Measurements from ENCODE around the gene KLHL3.
A peak's percentile ranks its signal among the peaks of the same experiment; 100 is the strongest.

The KLHL3 gene

DNA sequence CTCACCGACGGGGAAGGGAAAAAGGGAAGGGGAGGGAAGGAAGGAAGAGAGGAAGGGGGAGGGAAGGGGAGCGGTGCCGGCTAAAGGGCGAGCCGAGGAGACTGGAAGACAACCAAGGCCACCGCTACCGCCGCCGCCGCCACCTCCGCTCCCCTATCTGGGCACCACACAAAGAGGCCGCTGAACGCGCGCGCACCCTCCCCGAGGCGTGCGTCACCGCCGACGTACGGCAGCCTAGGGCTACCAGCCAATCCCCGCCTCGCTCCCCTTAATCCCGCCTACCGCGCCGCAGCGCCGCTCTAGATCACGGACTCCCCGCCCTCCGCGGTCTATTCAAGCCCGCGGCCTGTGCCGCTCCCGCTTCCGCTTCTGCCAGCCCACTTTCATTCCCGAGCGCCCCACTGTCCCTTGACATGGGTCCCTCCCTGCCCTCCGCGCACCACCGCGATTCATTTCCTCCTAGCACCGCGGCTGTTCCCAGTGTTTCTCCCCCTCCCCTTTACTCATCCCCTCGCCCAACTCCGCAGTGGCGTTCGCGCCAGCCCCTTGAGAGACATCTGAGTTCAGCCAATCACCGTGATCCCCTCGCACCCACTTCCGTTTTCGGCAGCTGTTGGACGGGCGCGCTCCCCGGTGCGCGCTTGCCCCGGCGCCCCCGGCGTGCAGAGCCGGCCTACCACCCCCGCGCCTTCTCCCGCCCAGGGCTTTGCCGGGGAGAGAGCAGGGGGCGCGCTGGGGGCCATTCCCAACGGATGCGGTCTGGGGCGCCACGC lies 18.5 kb upstream of the KLHL3 start, which contains the start of gene HNRNPA0 (continued):
- TF ChIP-seq KLF16 (tag by site-specific recombination; IDR thresholded peaks at IDR 0.05) (peak; percentile 42), ZBTB17 (tag by site-specific recombination; IDR thresholded peaks at IDR 0.05) (peak; percentile 94), ZNF335 (tag by site-specific recombination; conservative IDR thresholded peaks at IDR 0.05) (peak; percentile 86), ZNF394 (tag by site-specific recombination; IDR thresholded peaks at IDR 0.05; ENCODE audit: borderline replicate concordance) (peak; percentile 74; the same call in 1 of the 2 replicates), ZNF175 (tag by site-specific recombination; IDR thresholded peaks at IDR 0.05) (no peak), ZNF221 (tag by site-specific recombination; IDR thresholded peaks at IDR 0.05; ENCODE audit: borderline replicate concordance) (no peak), ZNF10 (tag by site-specific recombination; IDR thresholded peaks at IDR 0.05) (peak; percentile 56; the same call in 1 of the 2 replicates), PRDM1 (tag by site-specific recombination; IDR thresholded peaks at IDR 0.05) (peak; percentile 68; the same call in 1 of the 2 replicates), RBAK (tag by site-specific recombination; IDR thresholded peaks at IDR 0.05) (no peak), ZNF585B (tag by site-specific recombination; IDR thresholded peaks at IDR 0.05) (no peak), GLIS1 (tag by site-specific recombination; IDR thresholded peaks at IDR 0.05) (0 out of 2 replicates have a peak, but pooled peaks have one; percentile 1), KLF10 (tag by site-specific recombination; IDR thresholded peaks at IDR 0.05) (peak; percentile 76), ZNF529 (tag by site-specific recombination; IDR thresholded peaks at IDR 0.05; ENCODE audit: insufficient replicate concordance) (no peak), MYNN (tag by site-specific recombination; IDR thresholded peaks at IDR 0.05; ENCODE audit: borderline replicate concordance) (0 out of 2 replicates have a peak, but pooled peaks have one; percentile 10), ZFP69B (tag by site-specific recombination; IDR thresholded peaks at IDR 0.05) (peak; percentile 52; the same call in 1 of the 2 replicates), YY2 (tag by site-specific recombination; IDR thresholded peaks at IDR 0.05) (no peak; the same call in 1 of the 2 replicates), BCL11B (tag by site-specific recombination; IDR thresholded peaks at IDR 0.05; ENCODE audit: low read depth) (peak; percentile 17; the same call in 1 of the 2 replicates), ZFP3 (tag by site-specific recombination; IDR thresholded peaks at IDR 0.05; ENCODE audit: low read depth) (no peak), ZNF266 (tag by site-specific recombination; IDR thresholded peaks at IDR 0.05; ENCODE audit: low read depth) (no peak), ZNF571 (tag by site-specific recombination; IDR thresholded peaks at IDR 0.05) (no peak)
- TF ChIP-seq, protein P1, sequence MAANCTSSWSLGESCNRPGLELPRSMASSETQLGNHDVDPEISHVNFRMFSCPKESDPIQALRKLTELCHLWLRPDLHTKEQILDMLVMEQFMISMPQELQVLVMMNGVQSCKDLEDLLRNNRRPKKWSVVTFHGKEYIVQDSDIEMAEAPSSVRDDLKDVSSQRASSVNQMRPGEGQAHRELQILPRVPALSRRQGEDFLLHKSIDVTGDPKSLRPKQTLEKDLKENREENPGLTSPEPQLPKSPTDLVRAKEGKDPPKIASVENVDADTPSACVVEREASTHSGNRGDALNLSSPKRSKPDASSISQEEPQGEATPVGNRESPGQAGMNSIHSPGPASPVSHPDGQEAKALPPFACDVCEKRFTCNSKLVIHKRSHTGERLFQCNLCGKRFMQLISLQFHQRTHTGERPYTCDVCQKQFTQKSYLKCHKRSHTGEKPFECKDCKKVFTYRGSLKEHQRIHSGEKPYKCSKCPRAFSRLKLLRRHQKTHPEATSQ (tag by site-specific recombination; IDR thresholded peaks at IDR 0.05), result peak; percentile 51; the same call in 1 of the 2 replicates
- TF ChIP-seq, protein P2, sequence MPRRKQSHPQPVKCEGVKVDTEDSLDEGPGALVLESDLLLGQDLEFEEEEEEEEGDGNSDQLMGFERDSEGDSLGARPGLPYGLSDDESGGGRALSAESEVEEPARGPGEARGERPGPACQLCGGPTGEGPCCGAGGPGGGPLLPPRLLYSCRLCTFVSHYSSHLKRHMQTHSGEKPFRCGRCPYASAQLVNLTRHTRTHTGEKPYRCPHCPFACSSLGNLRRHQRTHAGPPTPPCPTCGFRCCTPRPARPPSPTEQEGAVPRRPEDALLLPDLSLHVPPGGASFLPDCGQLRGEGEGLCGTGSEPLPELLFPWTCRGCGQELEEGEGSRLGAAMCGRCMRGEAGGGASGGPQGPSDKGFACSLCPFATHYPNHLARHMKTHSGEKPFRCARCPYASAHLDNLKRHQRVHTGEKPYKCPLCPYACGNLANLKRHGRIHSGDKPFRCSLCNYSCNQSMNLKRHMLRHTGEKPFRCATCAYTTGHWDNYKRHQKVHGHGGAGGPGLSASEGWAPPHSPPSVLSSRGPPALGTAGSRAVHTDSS (tag by site-specific recombination; IDR thresholded peaks at IDR 0.05), result no peak
- TF ChIP-seq, protein P3, sequence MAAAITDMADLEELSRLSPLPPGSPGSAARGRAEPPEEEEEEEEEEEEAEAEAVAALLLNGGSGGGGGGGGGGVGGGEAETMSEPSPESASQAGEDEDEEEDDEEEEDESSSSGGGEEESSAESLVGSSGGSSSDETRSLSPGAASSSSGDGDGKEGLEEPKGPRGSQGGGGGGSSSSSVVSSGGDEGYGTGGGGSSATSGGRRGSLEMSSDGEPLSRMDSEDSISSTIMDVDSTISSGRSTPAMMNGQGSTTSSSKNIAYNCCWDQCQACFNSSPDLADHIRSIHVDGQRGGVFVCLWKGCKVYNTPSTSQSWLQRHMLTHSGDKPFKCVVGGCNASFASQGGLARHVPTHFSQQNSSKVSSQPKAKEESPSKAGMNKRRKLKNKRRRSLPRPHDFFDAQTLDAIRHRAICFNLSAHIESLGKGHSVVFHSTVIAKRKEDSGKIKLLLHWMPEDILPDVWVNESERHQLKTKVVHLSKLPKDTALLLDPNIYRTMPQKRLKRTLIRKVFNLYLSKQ (tag by site-specific recombination; IDR thresholded peaks at IDR 0.05; ENCODE audit: borderline replicate concordance), result no peak
- TF ChIP-seq, protein P4, sequence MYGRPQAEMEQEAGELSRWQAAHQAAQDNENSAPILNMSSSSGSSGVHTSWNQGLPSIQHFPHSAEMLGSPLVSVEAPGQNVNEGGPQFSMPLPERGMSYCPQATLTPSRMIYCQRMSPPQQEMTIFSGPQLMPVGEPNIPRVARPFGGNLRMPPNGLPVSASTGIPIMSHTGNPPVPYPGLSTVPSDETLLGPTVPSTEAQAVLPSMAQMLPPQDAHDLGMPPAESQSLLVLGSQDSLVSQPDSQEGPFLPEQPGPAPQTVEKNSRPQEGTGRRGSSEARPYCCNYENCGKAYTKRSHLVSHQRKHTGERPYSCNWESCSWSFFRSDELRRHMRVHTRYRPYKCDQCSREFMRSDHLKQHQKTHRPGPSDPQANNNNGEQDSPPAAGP (tag by site-specific recombination; IDR thresholded peaks at IDR 0.05), result peak; percentile 58
- TF ChIP-seq, protein P5, sequence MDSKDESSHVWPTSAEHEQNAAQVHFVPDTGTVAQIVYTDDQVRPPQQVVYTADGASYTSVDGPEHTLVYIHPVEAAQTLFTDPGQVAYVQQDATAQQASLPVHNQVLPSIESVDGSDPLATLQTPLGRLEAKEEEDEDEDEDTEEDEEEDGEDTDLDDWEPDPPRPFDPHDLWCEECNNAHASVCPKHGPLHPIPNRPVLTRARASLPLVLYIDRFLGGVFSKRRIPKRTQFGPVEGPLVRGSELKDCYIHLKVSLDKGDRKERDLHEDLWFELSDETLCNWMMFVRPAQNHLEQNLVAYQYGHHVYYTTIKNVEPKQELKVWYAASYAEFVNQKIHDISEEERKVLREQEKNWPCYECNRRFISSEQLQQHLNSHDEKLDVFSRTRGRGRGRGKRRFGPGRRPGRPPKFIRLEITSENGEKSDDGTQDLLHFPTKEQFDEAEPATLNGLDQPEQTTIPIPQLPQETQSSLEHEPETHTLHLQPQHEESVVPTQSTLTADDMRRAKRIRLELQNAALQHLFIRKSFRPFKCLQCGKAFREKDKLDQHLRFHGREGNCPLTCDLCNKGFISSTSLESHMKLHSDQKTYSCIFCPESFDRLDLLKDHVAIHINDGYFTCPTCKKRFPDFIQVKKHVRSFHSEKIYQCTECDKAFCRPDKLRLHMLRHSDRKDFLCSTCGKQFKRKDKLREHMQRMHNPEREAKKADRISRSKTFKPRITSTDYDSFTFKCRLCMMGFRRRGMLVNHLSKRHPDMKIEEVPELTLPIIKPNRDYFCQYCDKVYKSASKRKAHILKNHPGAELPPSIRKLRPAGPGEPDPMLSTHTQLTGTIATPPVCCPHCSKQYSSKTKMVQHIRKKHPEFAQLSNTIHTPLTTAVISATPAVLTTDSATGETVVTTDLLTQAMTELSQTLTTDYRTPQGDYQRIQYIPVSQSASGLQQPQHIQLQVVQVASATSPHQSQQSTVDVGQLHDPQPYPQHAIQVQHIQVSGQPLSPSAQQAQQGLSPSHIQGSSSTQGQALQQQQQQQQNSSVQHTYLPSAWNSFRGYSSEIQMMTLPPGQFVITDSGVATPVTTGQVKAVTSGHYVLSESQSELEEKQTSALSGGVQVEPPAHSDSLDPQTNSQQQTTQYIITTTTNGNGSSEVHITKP (tag by site-specific recombination; IDR thresholded peaks at IDR 0.05), result peak; percentile 98
- TF ChIP-seq, protein P6, sequence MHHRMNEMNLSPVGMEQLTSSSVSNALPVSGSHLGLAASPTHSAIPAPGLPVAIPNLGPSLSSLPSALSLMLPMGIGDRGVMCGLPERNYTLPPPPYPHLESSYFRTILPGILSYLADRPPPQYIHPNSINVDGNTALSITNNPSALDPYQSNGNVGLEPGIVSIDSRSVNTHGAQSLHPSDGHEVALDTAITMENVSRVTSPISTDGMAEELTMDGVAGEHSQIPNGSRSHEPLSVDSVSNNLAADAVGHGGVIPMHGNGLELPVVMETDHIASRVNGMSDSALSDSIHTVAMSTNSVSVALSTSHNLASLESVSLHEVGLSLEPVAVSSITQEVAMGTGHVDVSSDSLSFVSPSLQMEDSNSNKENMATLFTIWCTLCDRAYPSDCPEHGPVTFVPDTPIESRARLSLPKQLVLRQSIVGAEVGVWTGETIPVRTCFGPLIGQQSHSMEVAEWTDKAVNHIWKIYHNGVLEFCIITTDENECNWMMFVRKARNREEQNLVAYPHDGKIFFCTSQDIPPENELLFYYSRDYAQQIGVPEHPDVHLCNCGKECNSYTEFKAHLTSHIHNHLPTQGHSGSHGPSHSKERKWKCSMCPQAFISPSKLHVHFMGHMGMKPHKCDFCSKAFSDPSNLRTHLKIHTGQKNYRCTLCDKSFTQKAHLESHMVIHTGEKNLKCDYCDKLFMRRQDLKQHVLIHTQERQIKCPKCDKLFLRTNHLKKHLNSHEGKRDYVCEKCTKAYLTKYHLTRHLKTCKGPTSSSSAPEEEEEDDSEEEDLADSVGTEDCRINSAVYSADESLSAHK (tag by site-specific recombination; IDR thresholded peaks at IDR 0.05), result peak; percentile 6; the same call in 1 of the 2 replicates
